Epithelial cell of esophagus (primary cell): ENCODE data around the gene NEK6.
"Not testable (repeated sequence)": the region's sequence is repeated elsewhere in the genome, so short reads cannot be mapped to it uniquely, and the experiment has no call there.

Experiments
- DNase-seq: peaks from one replicate; pipeline ENCODE4 v3.0.0; 2010; ENCODE audit warnings: low read depth
- H3K4me3 ChIP-seq: 2 replicates; pipeline ENCODE4 v1.5.1; 2011; ENCODE audit warnings: mild to moderate bottlenecking, low read length, control low read depth
- TF ChIP-seq, protein P1 (sequence below): IDR thresholded peaks from 2 replicates; pipeline ENCODE4 v1.5.1; 2011; ENCODE audit warnings: low read depth, mild to moderate bottlenecking, low read length, control low read depth, inconsistent platforms; ENCODE audit not compliant: insufficient read depth; ENCODE audit errors: missing control alignments

NEK6 gene

DNA sequence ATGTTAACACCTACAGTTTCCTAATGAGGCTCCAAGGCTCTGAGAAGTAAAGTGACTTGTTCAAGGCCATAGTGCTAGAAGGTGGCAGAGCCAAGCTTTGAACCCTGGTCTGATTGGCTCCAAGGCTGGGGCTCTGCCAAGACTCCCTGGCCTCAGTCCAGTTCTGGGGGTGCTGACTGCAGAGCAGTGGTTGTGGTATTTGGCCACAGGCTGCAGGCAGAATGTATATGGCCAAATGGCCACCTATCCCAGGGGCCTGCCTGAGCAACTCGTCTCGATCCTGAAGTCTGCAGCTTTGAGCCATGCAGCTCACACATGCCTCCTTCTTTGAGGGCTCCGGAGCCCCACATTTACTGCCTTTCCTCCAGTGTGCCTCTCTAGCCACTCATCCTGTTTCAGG, 9.7 kb upstream of the NEK6 start:
- DNase-seq, result no peak
- H3K4me3 ChIP-seq, result no peak overlapping the region
- TF ChIP-seq, protein P1, sequence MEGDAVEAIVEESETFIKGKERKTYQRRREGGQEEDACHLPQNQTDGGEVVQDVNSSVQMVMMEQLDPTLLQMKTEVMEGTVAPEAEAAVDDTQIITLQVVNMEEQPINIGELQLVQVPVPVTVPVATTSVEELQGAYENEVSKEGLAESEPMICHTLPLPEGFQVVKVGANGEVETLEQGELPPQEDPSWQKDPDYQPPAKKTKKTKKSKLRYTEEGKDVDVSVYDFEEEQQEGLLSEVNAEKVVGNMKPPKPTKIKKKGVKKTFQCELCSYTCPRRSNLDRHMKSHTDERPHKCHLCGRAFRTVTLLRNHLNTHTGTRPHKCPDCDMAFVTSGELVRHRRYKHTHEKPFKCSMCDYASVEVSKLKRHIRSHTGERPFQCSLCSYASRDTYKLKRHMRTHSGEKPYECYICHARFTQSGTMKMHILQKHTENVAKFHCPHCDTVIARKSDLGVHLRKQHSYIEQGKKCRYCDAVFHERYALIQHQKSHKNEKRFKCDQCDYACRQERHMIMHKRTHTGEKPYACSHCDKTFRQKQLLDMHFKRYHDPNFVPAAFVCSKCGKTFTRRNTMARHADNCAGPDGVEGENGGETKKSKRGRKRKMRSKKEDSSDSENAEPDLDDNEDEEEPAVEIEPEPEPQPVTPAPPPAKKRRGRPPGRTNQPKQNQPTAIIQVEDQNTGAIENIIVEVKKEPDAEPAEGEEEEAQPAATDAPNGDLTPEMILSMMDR, result no peak

DNA sequence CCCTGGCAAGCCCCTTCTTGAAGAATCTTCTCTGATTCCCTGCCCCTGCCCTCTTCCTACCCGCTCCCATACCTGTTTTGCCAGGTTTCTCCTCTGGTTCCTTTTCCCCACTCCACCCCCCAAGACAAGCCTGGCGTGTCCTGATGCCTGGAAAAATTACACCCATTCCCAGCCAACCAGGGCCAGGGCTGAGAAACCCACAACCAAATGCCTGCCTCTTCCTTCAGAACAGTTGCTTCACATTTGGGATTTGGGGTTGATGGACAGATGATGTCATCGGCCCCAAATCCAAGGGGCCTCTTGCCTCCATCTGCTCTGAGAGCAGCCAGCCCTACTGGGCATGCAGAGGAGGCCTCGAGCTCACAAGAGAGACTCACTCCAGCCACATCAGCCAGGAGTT, 8.8 kb upstream of the NEK6 start:
- DNase-seq, result no peak
- no peak overlapping the region for H3K4me3 ChIP-seq
- TF ChIP-seq, protein P1, result no peak

DNA sequence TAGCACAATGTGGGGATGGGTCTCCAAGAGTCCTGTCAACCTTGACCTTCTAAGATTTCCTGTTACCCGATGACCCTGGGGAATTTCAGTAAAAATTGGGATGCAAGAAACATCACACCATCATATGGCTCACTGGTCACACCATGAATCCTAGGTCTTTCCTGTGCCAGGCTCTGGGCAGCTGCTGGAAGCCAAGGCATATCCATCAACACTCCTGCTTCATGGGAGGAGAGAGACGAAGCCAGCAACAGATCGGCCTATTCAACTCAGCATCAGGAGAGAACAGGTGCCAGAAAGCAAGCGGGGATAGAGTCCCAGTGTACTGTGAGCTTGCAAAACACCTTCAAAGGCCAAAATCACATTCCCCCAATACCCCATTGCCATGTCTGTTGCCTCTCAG, 6.5 kb upstream of the NEK6 start:
- no peak overlapping the region for H3K4me3 ChIP-seq
- no peak for DNase-seq
- TF ChIP-seq, protein P1, result no peak

DNA sequence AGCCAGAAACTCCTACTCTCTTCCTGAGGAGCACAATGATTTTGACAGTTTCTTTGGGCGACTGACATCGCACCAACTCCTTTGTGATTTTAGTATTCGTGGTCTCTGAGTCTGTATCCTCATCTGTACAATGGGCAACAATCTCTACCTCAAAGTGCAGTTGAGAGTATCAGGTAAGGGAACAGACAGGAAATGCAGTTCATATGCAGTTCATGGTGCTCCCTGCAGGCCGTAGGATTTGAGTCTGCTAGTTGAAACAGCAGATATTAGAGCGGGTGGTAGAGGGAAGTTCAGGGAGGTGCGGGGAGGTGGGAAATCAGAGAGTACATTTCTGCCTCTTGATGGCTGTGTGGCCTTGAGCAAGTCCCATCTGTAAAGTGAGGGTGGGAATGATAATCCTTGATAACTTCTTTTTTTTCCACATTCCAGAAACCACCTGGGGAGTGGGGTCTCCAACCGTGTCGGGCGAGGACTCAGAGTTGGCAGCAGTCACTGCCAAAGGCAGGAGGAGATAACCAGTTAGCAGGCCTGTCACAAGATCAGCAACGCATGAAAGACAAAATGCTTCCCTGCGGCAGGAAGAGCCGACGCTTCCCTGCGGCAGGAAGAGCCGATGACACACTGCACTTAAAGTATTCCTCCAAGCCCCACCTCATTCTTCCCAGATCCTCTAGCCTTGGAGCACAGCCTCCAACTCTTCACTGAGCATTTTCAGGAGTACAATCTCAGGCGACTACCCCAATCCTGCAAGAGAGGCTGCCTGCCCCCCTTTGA, 6.0 kb upstream of the NEK6 start:
- TF ChIP-seq, protein P1, result no peak
- DNase-seq, result peak; percentile 72
- H3K4me3 ChIP-seq, result no peak overlapping the region

DNA sequence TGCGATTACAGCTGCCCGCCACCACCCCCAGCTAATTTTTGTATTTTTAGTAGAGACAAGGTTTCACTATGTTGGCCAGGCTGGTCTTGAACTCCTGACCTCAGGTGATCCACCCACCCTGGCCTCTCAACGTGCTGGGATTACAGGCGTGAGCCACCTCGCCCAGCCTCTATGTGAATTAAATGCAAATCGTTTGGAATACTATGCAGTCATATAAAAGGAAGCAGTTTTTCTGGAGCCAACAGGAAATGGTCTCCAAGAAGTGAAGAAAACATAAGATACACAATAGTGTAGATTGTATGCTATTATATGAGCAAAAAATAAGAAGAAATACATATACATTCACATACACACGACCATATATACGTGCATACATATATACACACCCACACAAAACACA, 4.9 kb upstream of the NEK6 start:
- H3K4me3 ChIP-seq, DNase-seq: not testable (repeated sequence)

DNA sequence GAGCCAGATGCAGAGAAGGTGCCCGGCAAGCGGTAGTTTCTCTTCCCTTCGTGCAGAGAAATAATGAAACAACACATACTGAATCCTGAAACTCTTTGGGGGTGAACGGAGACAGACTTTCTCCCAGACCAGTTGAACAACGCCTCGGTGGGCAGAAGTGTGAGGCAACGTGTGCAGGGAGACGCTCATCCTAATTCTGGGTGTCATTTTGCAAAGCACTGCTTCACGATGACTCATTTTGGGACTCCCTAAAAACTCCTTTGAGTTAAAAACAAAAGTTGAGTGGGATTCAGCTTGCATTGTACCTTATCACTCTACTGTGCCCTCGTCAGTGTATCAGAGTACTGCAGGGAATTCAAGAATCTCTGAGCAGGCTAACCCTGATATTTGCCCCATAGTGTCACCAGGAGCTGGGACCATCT, 3.5 kb upstream of the NEK6 start:
- no peak overlapping the region for H3K4me3 ChIP-seq
- TF ChIP-seq, protein P1, result no peak
- no peak for DNase-seq

DNA sequence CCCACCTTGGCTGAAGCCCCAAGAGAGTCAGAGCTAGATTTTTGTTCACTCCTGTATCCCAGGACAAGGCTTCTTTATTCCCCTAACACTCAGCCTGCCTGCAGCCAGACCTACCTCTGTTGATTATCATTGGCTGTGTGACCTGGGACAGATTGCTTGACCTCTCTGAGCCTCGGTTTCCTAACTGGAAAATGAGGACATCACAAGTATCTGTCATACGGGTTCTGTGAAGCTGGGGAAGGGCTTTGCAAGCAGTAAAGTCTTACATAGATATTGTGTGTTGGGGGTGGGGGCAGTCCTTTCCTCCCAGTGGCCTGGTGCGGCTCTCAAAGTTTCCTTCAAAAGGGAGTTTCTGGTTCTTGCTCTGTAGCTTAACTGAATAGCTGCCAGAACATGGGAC, 2.5 kb upstream of the NEK6 start:
- no peak for DNase-seq
- no peak overlapping the region for H3K4me3 ChIP-seq
- TF ChIP-seq, protein P1, result no peak
